A673 (cell line): ENCODE measurements around the gene MYPOP. TPM values are rescaled to one million over a fixed set of nuclear protein-coding genes. Genes with fewer than 3 reads are reported as not detected.

Experiments used
- BruUV-seq: library from RNA; stranded (reverse); fragments of 400-500 nt; replicated peaks from 2 replicates; lab custom pipeline; 2021; lab: Mats Ljungman, UMichigan
- CTCF ChIA-PET: fragments of 300-600 bp; sonication (Branson Sonifier 250); formaldehyde crosslinking; loops from one replicate; lab custom pipeline; 2022; ENCODE audit warnings: antibody characterized with exemption; lab: Charles Lee
- POLR2A ChIA-PET: fragments of 300-600 bp; sonication (Branson Sonifier 250); formaldehyde crosslinking; loops from one replicate; lab custom pipeline; 2022; ENCODE audit warnings: antibody characterized with exemption; ENCODE audit not compliant: low non-redundant PET; lab: Charles Lee
- DNase-seq: peaks from one replicate; pipeline ENCODE4 v3.0.0-alpha.2; 2015; ENCODE audit warnings: low spot score
- H3K27ac ChIP-seq: fragments of 200-600 bp; sonication (generic); 2 replicates; pipeline ENCODE4 v1.5.1; 2016; ENCODE audit warnings: mixed run types, low read depth, mild to moderate bottlenecking, mixed read lengths, antibody characterized with exemption, low read length; ENCODE audit not compliant: poor library complexity, severe bottlenecking
- H3K27me3 ChIP-seq: fragments of 200-600 bp; sonication (generic); replicated peaks from 2 replicates; pipeline ENCODE4 v1.6.1; 2017; ENCODE audit warnings: mixed run types, low read depth, mild to moderate bottlenecking, mixed read lengths, antibody characterized with exemption, low read length; ENCODE audit not compliant: insufficient read depth, poor library complexity
- H3K36me3 ChIP-seq: fragments of 200-600 bp; sonication (generic); 2 replicates; pipeline ENCODE4 v1.6.1; 2016; ENCODE audit warnings: mixed run types, mild to moderate bottlenecking, mixed read lengths, antibody characterized with exemption, low read length; ENCODE audit not compliant: insufficient read depth, poor library complexity, severe bottlenecking
- H3K4me1 ChIP-seq: fragments of 200-600 bp; sonication (generic); 2 replicates; pipeline ENCODE4 v1.6.1; 2017; ENCODE audit warnings: mixed run types, mild to moderate bottlenecking, mixed read lengths, antibody characterized with exemption, low read length; ENCODE audit not compliant: insufficient read depth, poor library complexity, severe bottlenecking
- H3K4me3 ChIP-seq: fragments of 200-600 bp; sonication (generic); 2 replicates; pipeline ENCODE4 v1.5.1; 2016; ENCODE audit warnings: low read depth, mixed run types, mild to moderate bottlenecking, mixed read lengths, low read length; ENCODE audit not compliant: poor library complexity, severe bottlenecking
- H3K9me3 ChIP-seq: fragments of 200-600 bp; sonication (generic); 2 replicates; pipeline ENCODE4 v1.6.1; 2016; ENCODE audit warnings: mixed run types, low read depth, mild to moderate bottlenecking, mixed read lengths, antibody characterized with exemption, low read length; ENCODE audit not compliant: poor library complexity, severe bottlenecking
- CTCF ChIP-seq: fragments of 300-800, 200-600 bp; sonication (generic); conservative IDR thresholded peaks from 2 replicates; pipeline ENCODE4 v1.5.1; 2017; ENCODE audit warnings: low read depth, mild to moderate bottlenecking, antibody characterized with exemption, low read length, moderate library complexity, mixed read lengths
- EZH2 ChIP-seq: fragments of 200-600 bp; sonication (generic); IDR thresholded peaks from 2 replicates; pipeline ENCODE4 v1.6.1; 2017; ENCODE audit warnings: borderline replicate concordance, low read depth, mild to moderate bottlenecking, mixed read lengths, antibody characterized with exemption, low read length; ENCODE audit not compliant: poor library complexity, severe bottlenecking
- intact Hi-C: fragments of 100-400 bp; cut with micrococcal nuclease; formaldehyde crosslinking; loops from one replicate; pipeline ENCODE4 v1.10.0; 2022; ENCODE audit not compliant: unreplicated experiment
- total RNA-seq: library from RNA; stranded (reverse); gene quantifications from 2 replicates; pipeline ENCODE4 v1.2.3, GENCODE V29; 2021

MYPOP gene
- total RNA-seq, 1 experiment from 2014 or later, result 13.5 TPM

- CTCF ChIA-PET, result no interaction called here
- H3K27me3 ChIP-seq, result no peaks in the 10 kb centered on the region
- no TSS peak for BruUV-seq
- H3K36me3 ChIP-seq, result no peaks in the 10 kb centered on the region
- no peak overlapping the region for H3K4me3 ChIP-seq
- intact Hi-C loops, result no loop called here
- TF ChIP-seq CTCF (no peak), EZH2 (no peak)
- H3K9me3 ChIP-seq, result no peaks in the 10 kb centered on the region
- DNase-seq, result no peak
- no peaks in the 10 kb centered on the region for H3K4me1 ChIP-seq
- POLR2A ChIA-PET, result no interaction called here
- H3K27ac ChIP-seq, result no peak overlapping the region
These were observed 26.3 kb downstream of the MYPOP start for GRCh38 chr19:45876161-45876410.

- Histone ChIP-seq H3K27ac (no peak overlapping the region), H3K9me3 (no peaks in the 10 kb centered on the region), H3K27me3 (no peaks in the 10 kb centered on the region), H3K4me3 (no peak overlapping the region), H3K36me3 (no peaks in the 10 kb centered on the region), H3K4me1 (no peaks in the 10 kb centered on the region)
- TF ChIP-seq EZH2 (no peak), CTCF (no peak)
- CTCF ChIA-PET, result no interaction called here
- BruUV-seq, result no TSS peak
- intact Hi-C loops, result no loop called here
- POLR2A ChIA-PET, result no interaction called here
- DNase-seq, result no peak
These were observed 27.8 kb downstream of the MYPOP start for GRCh38 chr19:45874620-45874966.

- Histone ChIP-seq H3K27ac (no peak overlapping the region), H3K9me3 (no peaks in the 10 kb centered on the region), H3K27me3 (no peaks in the 10 kb centered on the region), H3K4me3 (no peak overlapping the region), H3K36me3 (no peaks in the 10 kb centered on the region), H3K4me1 (no peaks in the 10 kb centered on the region)
- no peak for DNase-seq
- intact Hi-C loops, result no loop called here
- TF ChIP-seq EZH2 (no peak), CTCF (no peak)
- ChIA-PET POLR2A (no interaction called here), CTCF (no interaction called here)
- no TSS peak for BruUV-seq
These were observed 29.1 kb downstream of the MYPOP start for GRCh38 chr19:45873219-45873772.
